Stimulated activated CD4-positive, alpha-beta T cell treated with anti-CD3 and anti-CD28 coated beads, Interleukin-12 subunit alpha, Interleukin-12 subunit beta, amount 100 ng/mL, for 48 hours (primary cell): ENCODE measurements around the gene CCDC9.

ENCODE experiments used
- DNase-seq, 3 donors: peaks; one replicate each; pipeline ENCODE4 v3.0.0-alpha.2; 2020; ENCODE audit warnings: low read depth in 2 of 3, low spot score in 1 of 3

CCDC9 gene

GRCh38 chr19:47255879-47256692, at the start of gene CCDC9:
CCDC9 (plus strand) TSS chr19:47256525; CDS start chr19:47258401, 1,876 bp downstream.
- DNase-seq, result peak; percentile 93 to 98 (median 94)

- no peak for DNase-seq
Observed at GRCh38 chr19:47209319-47210179, 46.8 kb upstream of the CCDC9 start.

- no peak for DNase-seq
Observed at GRCh38 chr19:47210180-47210490, 46.2 kb upstream of the CCDC9 start.

- DNase-seq, result peak; percentile 57 to 90 (median 67)
Observed at GRCh38 chr19:47210689-47211316, 45.5 kb upstream of the CCDC9 start.

DNA sequence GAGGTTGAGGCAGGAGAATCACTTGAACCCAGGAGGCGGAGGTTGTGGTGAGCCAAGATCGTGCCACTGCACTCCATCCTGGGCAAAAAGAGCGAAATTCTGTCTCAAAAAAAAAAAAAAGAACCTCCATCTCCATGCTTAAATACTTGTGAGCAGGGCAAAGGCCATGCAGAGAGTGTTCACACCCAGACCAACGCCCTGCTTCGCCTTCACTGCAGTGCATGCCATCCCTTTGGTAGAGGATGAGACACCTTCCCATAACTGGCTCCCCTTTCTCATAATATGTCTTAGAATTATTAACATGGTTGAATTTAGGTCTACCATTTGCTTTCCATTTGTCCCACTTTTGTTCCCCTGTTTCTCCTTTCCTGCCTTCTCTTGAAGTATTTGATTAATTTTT, 40.7 kb upstream of the CCDC9 start:
- no peak for DNase-seq

DNA sequence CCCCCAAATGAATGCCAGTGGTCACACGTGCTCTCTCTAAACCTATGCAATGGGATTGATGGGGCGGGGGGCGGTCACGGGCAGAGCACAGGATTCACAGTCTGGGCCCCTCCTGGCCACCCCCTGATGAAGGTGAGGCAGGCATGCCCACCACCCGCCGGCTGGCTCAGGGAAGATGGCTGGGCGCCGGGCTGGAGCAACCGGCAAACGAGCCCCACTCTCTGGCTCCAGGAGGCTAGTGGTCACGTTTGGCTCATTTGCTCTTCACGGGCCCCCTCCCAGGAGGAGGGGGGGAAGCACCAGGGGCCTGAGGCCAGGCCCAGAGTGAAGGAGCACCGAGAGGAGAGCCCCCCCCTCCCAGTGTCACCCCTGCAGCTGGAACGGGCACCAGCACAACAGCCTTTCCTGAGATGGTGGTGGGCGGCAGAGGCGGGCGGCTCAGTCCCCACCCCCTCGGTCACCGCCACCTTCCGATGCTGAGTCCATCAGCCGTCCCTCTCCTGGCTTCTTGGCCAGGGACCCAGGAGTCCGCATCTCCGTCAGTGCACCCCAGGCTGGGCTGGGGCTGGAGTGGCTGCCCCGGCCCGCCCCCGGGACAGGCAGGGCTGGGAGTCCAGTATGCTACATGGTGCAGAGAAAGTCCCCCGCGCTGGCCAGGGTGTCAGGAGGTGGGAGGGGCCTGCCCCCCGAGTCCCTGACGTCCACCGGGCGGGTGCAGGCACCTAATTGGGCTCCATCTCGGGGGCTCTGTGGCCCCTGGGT, 35.1 kb upstream of the CCDC9 start:
- no peak for DNase-seq

DNA sequence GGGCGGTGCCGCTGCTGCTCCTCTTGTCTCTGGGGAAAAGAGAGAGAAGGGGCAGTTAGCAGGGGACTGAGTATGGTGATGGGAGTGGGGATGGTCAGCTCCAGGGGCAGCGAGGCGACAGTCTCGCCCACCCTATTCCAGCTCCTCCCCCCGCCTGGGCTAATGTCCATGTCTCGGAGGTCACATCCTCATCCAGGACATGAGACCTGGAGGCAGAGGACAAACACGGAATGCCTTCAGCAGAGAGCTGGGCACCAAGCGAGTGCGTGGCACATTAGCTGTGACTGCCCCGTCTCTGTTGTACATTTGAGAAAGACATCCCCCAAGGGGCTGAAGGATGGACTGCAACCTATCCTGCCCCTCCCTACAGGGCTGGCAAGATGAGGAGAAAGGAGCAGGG, 34.4 kb upstream of the CCDC9 start:
- no peak for DNase-seq

- DNase-seq, result peak; percentile 67 to 78 (median 73)
Observed at GRCh38 chr19:47225746-47226425, 30.4 kb upstream of the CCDC9 start.

DNA sequence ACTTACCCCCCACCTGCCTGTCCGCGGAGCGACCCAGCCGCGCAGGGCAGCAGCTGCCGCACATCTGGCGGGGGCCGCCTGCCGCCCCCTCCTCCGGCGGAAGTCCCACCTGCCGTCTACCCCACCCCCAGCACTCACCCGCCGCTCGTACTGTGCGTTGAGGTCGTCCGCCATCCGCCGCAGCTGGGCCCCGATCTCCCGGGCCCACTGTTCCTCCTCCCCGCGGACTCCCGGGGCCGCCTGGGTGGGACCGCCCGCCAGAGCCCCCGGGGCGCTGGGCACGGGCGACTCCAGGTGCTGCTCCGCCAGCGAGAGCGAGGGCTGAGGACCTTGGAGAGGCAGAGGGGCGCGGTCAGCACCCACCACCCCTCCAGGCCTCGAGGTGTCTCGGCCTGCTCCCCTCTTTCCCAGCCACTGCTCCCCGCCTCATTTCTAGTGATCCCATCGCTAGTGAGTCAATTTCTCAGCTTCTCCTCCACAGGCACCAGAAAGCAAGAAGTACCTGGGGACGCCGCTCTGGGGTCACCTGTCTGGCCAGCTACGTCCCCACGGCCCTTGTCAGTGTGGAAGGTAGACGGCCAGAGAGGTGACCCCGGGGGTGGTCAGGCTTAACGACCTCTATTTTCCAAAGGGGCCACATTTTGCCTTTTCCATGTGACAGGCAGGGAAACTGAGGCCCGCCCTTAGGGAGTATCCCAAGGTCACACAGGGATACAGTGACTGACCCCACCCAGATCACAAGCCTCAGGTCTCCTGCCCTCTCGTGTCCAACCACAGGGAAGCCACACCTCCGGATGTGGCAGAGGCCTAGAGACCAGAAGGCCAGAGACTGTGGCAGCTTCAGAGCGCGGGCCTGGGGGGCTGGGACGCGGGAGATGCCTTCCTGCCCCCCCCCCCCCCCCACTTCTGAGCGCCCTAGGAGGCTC, 29.6 kb upstream of the CCDC9 start:
- peak in 2 of 3 donors; percentile 32 to 39 for DNase-seq

GRCh38 chr19:47227352-47228167, 28.8 kb upstream of the CCDC9 start:
- DNase-seq, result peak in 2 of 3 donors; percentile 34 to 41

- peak in 1 of 3 donors; percentile 5 for DNase-seq
Observed at GRCh38 chr19:47228168-47228936, 28.0 kb upstream of the CCDC9 start.

DNA sequence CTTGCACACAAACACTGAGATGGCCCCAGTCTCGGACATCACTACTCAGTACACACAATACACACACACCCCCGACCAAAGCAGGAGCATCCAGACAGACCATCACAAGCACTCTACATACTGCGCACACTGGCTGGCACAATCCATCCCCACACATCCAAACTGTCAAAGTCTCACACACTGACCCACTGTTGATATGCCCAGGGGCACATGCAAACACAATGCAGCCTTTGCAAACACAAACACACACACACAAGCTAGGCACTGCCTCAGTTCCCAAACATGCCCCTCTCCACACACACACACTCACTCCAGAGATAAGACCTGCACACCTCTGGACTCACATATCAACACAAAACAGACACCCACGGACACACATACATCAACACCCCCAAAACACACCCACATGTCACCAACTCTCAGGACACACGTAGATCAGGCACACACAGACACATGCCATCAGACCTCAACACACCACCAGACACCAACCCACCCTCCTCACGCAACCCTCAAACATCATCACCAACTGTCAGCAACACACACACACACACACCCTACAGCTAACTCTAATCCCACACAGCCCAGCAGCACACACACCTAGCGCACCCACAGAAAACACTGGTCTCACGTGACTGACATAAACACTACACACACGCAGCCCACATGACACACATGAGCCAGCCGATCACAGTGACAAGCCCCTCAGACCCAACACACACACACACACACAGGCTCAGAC, 27.2 kb upstream of the CCDC9 start:
- no peak for DNase-seq

DNA sequence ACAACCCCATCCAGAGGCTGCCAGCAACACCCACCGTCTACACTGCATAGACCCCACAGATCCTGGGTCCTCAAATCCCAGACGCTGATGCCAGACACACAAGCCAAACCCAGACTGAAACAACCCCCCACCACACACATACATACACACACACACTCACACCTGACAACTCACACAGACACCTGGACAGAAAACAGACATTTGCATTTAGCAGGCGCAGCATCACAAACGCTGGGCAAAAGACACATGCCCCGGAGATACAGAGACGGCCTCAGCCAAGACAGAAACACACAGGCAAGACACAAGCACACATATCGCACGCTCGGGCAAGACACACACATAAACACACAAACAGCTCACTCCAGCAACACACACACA, 26.7 kb upstream of the CCDC9 start:
- no peak for DNase-seq

DNA sequence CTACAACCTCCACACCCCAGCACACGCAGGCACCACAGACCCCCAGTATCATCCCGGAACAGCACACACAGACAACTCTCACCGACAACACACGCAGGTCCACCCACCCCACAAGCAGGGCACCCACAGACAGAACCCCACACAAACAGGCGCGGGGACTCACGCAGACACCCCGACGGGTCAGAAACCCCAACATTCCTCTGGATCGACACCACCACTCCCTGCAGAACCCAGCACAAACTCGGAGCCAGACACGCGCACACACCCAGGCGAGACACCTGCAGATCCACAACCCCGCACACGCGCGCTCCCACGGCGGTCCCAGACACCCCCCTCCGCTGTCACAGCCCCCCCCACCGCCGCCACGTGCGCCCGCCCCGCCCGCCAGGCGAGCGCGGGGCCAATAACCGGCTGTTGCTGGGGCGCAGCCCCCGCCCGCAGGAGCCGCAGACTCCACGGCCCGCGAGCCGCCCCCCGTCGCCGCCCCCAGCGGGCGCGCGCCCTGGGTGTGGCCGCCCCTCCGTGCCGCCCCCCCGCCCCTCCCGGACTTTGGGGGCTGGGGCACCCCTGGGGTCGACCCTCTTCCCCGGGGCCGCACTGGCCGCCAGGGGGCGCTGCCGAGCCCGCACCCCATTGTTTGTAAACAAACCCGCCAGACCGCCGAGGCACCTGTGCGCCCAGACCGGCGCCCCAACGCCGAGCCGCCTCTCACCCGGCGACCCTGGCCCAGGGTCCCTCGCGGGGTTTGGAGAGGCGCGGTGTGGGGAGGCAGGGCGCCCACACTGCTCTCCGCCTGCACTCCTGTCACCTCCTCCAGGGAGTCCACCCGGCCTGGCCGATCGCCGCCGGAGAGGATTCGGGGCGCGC, 26.0 kb upstream of the CCDC9 start:
- DNase-seq, result peak; percentile 7 to 73 (median 68)

GRCh38 chr19:47230921-47231214, 25.5 kb upstream of the CCDC9 start, which contains the start of gene BBC3:
BBC3 (minus strand) TSS chr19:47231199; CDS start chr19:47228431, 2,768 bp downstream.
- DNase-seq, result no peak
